HepG2 (cell line): ENCODE results near the gene PTGIR. TPM values are rescaled to one million over a fixed set of nuclear protein-coding genes. Genes with fewer than 3 reads are reported as not detected.

ENCODE experiments used
- AHDC1 ChIP-seq: sonication (generic); formaldehyde crosslinking; IDR thresholded peaks from 2 replicates; pipeline ENCODE4 v1.5.1; 2020; ENCODE audit warnings: mild to moderate bottlenecking, missing genetic modification reagents, borderline replicate concordance
- ETV5 ChIP-seq: IDR thresholded peaks from 2 replicates; pipeline ENCODE4 v1.6.1; 2018; ENCODE audit warnings: missing biosample characterization, missing genetic modification reagents, inconsistent platforms, borderline replicate concordance
- FOXC1 ChIP-seq: sonication (generic); formaldehyde crosslinking; IDR thresholded peaks from 2 replicates; pipeline ENCODE4 v1.8.0; 2022; ENCODE audit warnings: mild to moderate bottlenecking, missing genetic modification reagents, borderline replicate concordance
- KAT8 ChIP-seq: IDR thresholded peaks from 2 replicates; pipeline ENCODE4 v1.6.1; 2016; ENCODE audit warnings: missing genetic modification reagents, missing compliant biosample characterization
- NFKB2 ChIP-seq: sonication (generic); formaldehyde crosslinking; IDR thresholded peaks from 2 replicates; pipeline ENCODE4 v1.4.0; 2020; ENCODE audit warnings: missing genetic modification reagents, borderline replicate concordance
- NFYB ChIP-seq: sonication (generic); formaldehyde crosslinking; IDR thresholded peaks from 2 replicates; pipeline ENCODE4 v1.4.0; 2020; ENCODE audit warnings: missing genetic modification reagents
- NPAS2 ChIP-seq: sonication (generic); formaldehyde crosslinking; IDR thresholded peaks from 2 replicates; pipeline ENCODE4 v1.8.0; 2022; ENCODE audit warnings: mild to moderate bottlenecking, missing genetic modification reagents, borderline replicate concordance
- NR3C1 ChIP-seq: sonication (generic); formaldehyde crosslinking; IDR thresholded peaks from 2 replicates; pipeline ENCODE4 v1.4.0; 2020; ENCODE audit warnings: missing genetic modification reagents
- PLRG1 ChIP-seq: fragments of 450-650 bp; conservative IDR thresholded peaks from 2 replicates; pipeline ENCODE4 v1.6.1; 2016
- SALL2 ChIP-seq: sonication (generic); formaldehyde crosslinking; IDR thresholded peaks from 2 replicates; pipeline ENCODE4 v1.8.1; 2023; ENCODE audit warnings: mild to moderate bottlenecking, missing genetic modification reagents, inconsistent platforms
- SOX13 ChIP-seq, 3 experiments: fragments of 450-650 bp in 1 of 3; sonication (generic) in 1 of 3; formaldehyde crosslinking in 1 of 3; IDR thresholded peaks in 2 of 3; conservative IDR thresholded peaks in 1 of 3; 2 replicates each; pipeline versions ENCODE4 v1.5.0 to v1.6.1; 2016 to 2020; ENCODE audit warnings: antibody characterized with exemption in 1 of 3, mild to moderate bottlenecking in 1 of 3, missing compliant biosample characterization in 1 of 3, missing genetic modification reagents in 1 of 3, moderate library complexity in 1 of 3
- TP53 ChIP-seq: sonication (generic); formaldehyde crosslinking; conservative IDR thresholded peaks from 2 replicates; pipeline ENCODE4 v1.4.0; 2020; ENCODE audit warnings: missing genetic modification reagents
- ZFX ChIP-seq: sonication (generic); formaldehyde crosslinking; IDR thresholded peaks from 2 replicates; pipeline ENCODE4 v1.4.0; 2020; ENCODE audit warnings: mild to moderate bottlenecking, low read depth, missing genetic modification reagents, moderate library complexity
- ZNF235 ChIP-seq: sonication (generic); formaldehyde crosslinking; IDR thresholded peaks from 2 replicates; pipeline ENCODE4 v1.8.1; 2023; ENCODE audit warnings: mild to moderate bottlenecking, missing genetic modification reagents, borderline replicate concordance
- ZNF337 ChIP-seq: sonication (generic); formaldehyde crosslinking; IDR thresholded peaks from 2 replicates; pipeline ENCODE4 v1.5.1; 2020; ENCODE audit warnings: missing genetic modification reagents, low read depth, mild to moderate bottlenecking, borderline replicate concordance
- ZNF615 ChIP-seq: sonication (generic); formaldehyde crosslinking; IDR thresholded peaks from 2 replicates; pipeline ENCODE4 v1.5.0; 2020; ENCODE audit warnings: mild to moderate bottlenecking, missing genetic modification reagents, borderline replicate concordance
- ZNF678 ChIP-seq: sonication (generic); formaldehyde crosslinking; IDR thresholded peaks from 2 replicates; pipeline ENCODE4 v1.4.0; 2020; ENCODE audit warnings: mild to moderate bottlenecking, missing genetic modification reagents
- ZNF782 ChIP-seq: sonication (generic); formaldehyde crosslinking; IDR thresholded peaks from 2 replicates; pipeline ENCODE4 v1.4.0; 2020; ENCODE audit warnings: missing genetic modification reagents, mild to moderate bottlenecking, borderline replicate concordance
- ZNF841 ChIP-seq: sonication (generic); formaldehyde crosslinking; IDR thresholded peaks from 2 replicates; pipeline ENCODE4 v1.8.1; 2023; ENCODE audit warnings: missing genetic modification reagents, borderline replicate concordance
- polyA plus RNA-seq, 8 experiments: library from polyadenylated mRNA; depleted of rRNA in 3 of 8; stranded (reverse) in 7 of 8; unstranded in 1 of 8; fragments of >200 nt; fragmentation: Illumina TruSeq in 4 of 8; extraction: Trizol in 4 of 8; gene quantifications; 2 replicates each; pipeline versions ENCODE4 v1.2.1 to v1.2.3, GENCODE V29; 2011 to 2016; ENCODE audit warnings: low read depth in 4 of 8, missing spikeins in 1 of 8, mixed read lengths in 1 of 8; ENCODE audit not compliant: insufficient read depth in 1 of 8
- total RNA-seq, 5 experiments: library from RNA; depleted of rRNA; stranded (reverse); fragments of >200 nt; fragmentation: Illumina TruSeq; extraction: Trizol; gene quantifications; 2 replicates each; pipeline ENCODE4 v1.2.3, GENCODE V29; 2016; ENCODE audit warnings: low read depth in 1 of 5
- TF ChIP-seq, protein P1 (sequence below): sonication (generic); formaldehyde crosslinking; conservative IDR thresholded peaks from 2 replicates; pipeline ENCODE4 v1.4.0; 2020; ENCODE audit warnings: missing genetic modification reagents
- TF ChIP-seq, protein P2 (sequence below): sonication (generic); formaldehyde crosslinking; conservative IDR thresholded peaks from 2 replicates; pipeline ENCODE4 v1.4.0; 2020; ENCODE audit warnings: missing genetic modification reagents

The PTGIR gene
- total and polyA plus RNA-seq, 2 of the 13 experiments (the other 11 are each of a cell fraction or from before 2014, with no cell fraction given): not detected

DNA sequence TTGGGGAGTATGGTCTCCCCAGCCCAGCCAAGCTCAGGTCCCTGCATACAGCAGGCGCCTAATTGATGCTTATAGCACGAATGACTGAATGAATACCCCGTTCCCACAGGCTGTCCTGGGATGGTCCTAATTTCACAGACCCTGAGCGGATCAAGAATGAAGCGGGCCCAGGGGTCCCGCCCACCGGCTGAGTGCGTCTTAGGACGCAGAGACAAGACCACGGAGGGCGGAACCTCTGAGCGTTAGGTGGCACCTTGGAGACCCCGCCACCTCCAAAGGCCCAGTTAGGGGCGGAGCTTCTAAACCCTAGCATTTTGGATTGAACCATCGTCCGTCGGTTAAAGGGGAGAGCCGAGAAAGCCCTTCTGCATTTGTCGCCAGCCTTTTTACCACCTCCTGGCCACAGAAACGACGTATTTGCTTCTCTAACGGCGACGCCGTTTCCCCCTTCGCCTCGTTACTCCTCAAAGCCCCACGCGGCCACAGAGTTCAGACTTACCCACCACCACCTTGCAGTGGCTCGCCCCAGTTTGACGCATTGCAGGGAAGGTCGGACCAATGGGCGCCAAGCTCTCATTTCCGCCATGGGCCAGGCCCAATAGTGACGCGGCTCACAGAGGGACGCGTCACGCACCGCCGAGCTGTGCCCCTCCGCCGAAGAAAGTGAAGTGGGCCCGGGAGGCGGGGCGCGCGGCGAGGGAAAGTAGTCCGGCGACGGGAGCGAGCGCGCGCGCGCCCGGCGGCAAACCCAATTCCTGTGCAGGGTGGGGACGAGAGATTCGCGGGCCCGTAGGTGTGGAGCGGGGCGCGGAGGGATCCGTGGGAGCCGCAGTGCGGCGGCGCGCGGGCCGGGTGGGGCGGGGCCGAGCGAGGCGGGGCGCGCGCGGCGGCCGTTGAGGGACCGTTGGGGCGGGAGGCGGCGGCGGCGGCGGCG lies 24.2 kb downstream of the PTGIR start (continued):
- TF ChIP-seq ZNF337 (CRISPR knock-in tag) (no peak), SALL2 (CRISPR knock-in tag) (peak; percentile 90), NFYB (CRISPR knock-in tag) (peak; percentile 98), AHDC1 (CRISPR knock-in tag) (no peak), ZNF782 (CRISPR knock-in tag) (no peak), NR3C1 (CRISPR knock-in tag) (no peak), SOX13 (IDR thresholded peaks at IDR 0.05) (no peak), SOX13 (CRISPR knock-in tag; conservative IDR thresholded peaks at IDR 0.05 in 1 of 2, IDR thresholded peaks at IDR 0.05 in 1 of 2) (peak in 1 of 2 experiments; percentile 59; a peak in 2 of 4 replicates), ZNF615 (CRISPR knock-in tag) (0 out of 2 replicates have a peak, but pooled peaks have one; percentile 73), NFKB2 (CRISPR knock-in tag) (peak; percentile 74; the same call in 1 of the 2 replicates), ZNF678 (CRISPR knock-in tag) (no peak), ETV5 (CRISPR knock-in tag) (peak; percentile 47), ZNF841 (no peak), ZNF235 (CRISPR knock-in tag) (no peak), PLRG1 (no peak), KAT8 (CRISPR knock-in tag) (peak; percentile 90), ZFX (CRISPR knock-in tag) (peak; percentile 81), NPAS2 (CRISPR knock-in tag) (no peak), FOXC1 (peak; percentile 87; the same call in 1 of the 2 replicates), TP53 (peak; percentile 77; the same call in 1 of the 2 replicates)
- TF ChIP-seq, protein P1, sequence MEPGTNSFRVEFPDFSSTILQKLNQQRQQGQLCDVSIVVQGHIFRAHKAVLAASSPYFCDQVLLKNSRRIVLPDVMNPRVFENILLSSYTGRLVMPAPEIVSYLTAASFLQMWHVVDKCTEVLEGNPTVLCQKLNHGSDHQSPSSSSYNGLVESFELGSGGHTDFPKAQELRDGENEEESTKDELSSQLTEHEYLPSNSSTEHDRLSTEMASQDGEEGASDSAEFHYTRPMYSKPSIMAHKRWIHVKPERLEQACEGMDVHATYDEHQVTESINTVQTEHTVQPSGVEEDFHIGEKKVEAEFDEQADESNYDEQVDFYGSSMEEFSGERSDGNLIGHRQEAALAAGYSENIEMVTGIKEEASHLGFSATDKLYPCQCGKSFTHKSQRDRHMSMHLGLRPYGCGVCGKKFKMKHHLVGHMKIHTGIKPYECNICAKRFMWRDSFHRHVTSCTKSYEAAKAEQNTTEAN (CRISPR knock-in tag): no peak
- TF ChIP-seq, protein P2, sequence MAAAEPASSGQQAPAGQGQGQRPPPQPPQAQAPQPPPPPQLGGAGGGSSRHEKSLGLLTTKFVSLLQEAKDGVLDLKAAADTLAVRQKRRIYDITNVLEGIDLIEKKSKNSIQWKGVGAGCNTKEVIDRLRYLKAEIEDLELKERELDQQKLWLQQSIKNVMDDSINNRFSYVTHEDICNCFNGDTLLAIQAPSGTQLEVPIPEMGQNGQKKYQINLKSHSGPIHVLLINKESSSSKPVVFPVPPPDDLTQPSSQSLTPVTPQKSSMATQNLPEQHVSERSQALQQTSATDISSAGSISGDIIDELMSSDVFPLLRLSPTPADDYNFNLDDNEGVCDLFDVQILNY (CRISPR knock-in tag): peak; percentile 83
